ENCODE data around the gene CCR7. TPM values are rescaled to one million over a fixed set of nuclear protein-coding genes. Genes with fewer than 3 reads are reported as not detected.

Gene CCR7
- total RNA-seq, 2 donors from 2014 or later: 0.28 TPM; not detected in 1

- no peak for DNase-seq (ENCODE audit: low spot score)
- Histone ChIP-seq H3K36me3 (no peaks in the 10 kb centered on the region), H3K9me3 (no peaks in the 10 kb centered on the region), H3K27ac (no peak overlapping the region), H3K4me1 (no peaks in the 10 kb centered on the region), H3K27me3 (no peaks in the 10 kb centered on the region), H3K4me3 (no peak overlapping the region)
- no peak for TF ChIP-seq CTCF (IDR thresholded peaks at IDR 0.05)
Measured at GRCh38 chr17:40511136-40511535, 54.1 kb downstream of the CCR7 start.

DNA sequence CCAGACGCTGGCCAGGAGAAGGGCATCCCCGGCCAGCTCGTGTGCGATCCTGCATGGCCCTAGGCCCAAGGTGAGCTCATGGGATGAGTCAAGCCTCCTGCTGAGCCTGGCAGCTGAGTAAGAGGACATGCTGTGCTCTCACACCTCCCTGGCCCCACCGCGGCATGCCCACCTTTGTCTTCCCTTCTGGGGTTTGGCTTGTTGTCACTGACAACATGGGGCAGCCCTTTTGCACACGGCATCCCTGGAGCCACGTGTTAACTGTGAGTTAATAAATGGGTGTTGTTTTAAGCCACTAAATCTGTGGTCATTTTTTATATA is 55.0 kb downstream of the CCR7 start:
- H3K4me3 ChIP-seq: no peak overlapping the region
- no peak for TF ChIP-seq CTCF (IDR thresholded peaks at IDR 0.05)
- H3K4me1 ChIP-seq: no peaks in the 10 kb centered on the region
- H3K27ac ChIP-seq: no peak overlapping the region
- no peaks in the 10 kb centered on the region for H3K9me3 ChIP-seq
- H3K27me3 ChIP-seq: no peaks in the 10 kb centered on the region
- DNase-seq (ENCODE audit: low spot score): no peak
- no peaks in the 10 kb centered on the region for H3K36me3 ChIP-seq

DNA sequence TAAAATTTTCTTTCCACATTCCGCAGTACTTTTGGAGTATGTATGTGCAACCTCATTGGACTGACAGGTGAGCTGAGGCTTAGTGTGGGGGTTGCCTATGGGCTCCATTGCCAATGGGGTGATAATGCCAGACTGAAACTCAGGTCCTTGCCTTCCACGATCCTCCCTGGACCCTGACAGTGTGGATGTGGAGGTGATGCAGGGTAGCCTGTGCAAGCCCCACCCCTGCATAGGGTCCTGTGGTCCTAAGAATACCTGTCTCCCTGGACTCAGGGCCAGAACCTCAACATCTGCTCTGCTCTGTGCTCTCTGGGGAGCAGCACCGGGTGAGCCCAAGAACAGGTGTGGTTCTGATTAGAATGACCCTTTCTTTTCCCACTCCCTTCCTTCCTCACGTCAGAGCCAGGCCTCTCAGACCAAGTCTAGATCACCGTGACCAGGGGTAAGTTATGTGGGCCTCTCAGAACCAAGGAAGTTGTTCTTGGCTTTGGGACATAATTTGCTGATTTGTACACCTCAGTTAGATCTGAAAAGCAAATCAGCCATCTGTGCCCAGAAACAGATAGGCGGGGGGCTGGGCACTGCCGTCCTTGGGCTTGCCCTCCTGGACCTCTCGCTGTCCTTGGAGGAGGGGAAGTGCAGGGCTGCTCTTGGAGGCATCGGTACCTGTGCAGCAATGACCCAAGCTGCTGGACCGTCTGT is 55.5 kb downstream of the CCR7 start:
- no peak overlapping the region for H3K27ac ChIP-seq

GRCh38 chr17:40506786-40507185 is 58.5 kb downstream of the CCR7 start:
- no peak for DNase-seq (ENCODE audit: low spot score)
- no peaks in the 10 kb centered on the region for H3K36me3 ChIP-seq
- no peak for TF ChIP-seq CTCF (IDR thresholded peaks at IDR 0.05)
- H3K27me3 ChIP-seq: no peaks in the 10 kb centered on the region
- no peaks in the 10 kb centered on the region for H3K4me1 ChIP-seq
- H3K27ac ChIP-seq: no peak overlapping the region
- H3K9me3 ChIP-seq: no peaks in the 10 kb centered on the region
- no peak overlapping the region for H3K4me3 ChIP-seq

More for the DNA sequence above, 55.5 kb downstream of the CCR7 start:
- TF ChIP-seq CTCF (IDR thresholded peaks at IDR 0.05): no peak
- DNase-seq (ENCODE audit: low spot score): no peak
- H3K4me1 ChIP-seq: no peaks in the 10 kb centered on the region
- no peaks in the 10 kb centered on the region for H3K9me3 ChIP-seq
- no peak overlapping the region for H3K4me3 ChIP-seq
- no peaks in the 10 kb centered on the region for H3K27me3 ChIP-seq
- H3K36me3 ChIP-seq: no peaks in the 10 kb centered on the region

Other genes starting within 250 kb of the CCR7 start
- gene GJD3, start 200.7 kb downstream of the CCR7 start, total RNA-seq: 1 to 10 TPM in 1 of 2 donors, not detected in 1; 1.6 TPM
- 1 to 10 TPM in 1 of 2 donors, under 1 TPM in 1; 0.31 to 3.7 TPM for gene TOP2A, start 147.6 kb downstream of the CCR7 start, total RNA-seq
- gene IGFBP4, start 122.0 kb downstream of the CCR7 start, total RNA-seq: 100 to 1,000 TPM in 1 of 2 donors, 10 to 100 TPM in 1; 81.0 to 237 TPM
- not detected for gene TNS4, start 63.8 kb downstream of the CCR7 start, total RNA-seq
- 10 to 100 TPM; 50.4 to 54.9 TPM for gene SMARCE1, start 82.3 kb upstream of the CCR7 start, total RNA-seq
- under 1 TPM in 1 of 2 donors, not detected in 1; 0.94 TPM for gene KRT222, start 99.7 kb upstream of the CCR7 start, total RNA-seq
- gene KRT24, start 138.3 kb upstream of the CCR7 start, total RNA-seq: not detected
- not detected for gene KRT25, start 189.9 kb upstream of the CCR7 start, total RNA-seq
- gene KRT26, start 206.7 kb upstream of the CCR7 start, total RNA-seq: not detected
- not detected for gene KRT27, start 217.1 kb upstream of the CCR7 start, total RNA-seq
- not detected for gene KRT28, start 234.5 kb upstream of the CCR7 start, total RNA-seq

Data from right atrium auricular region (tissue), 2 donors.